HG03095 (cell line): Measurements from ENCODE around the gene SOCS7.

ENCODE experiments used
- ATAC-seq: cut with Tn5 transposase; IDR thresholded peaks from one replicate; pipeline ENCODE4 v1.9.1; 2021; ENCODE audit warnings: moderate library complexity; ENCODE audit not compliant: unreplicated experiment

The SOCS7 gene

GRCh38 chr17:38336838-38337237 lies 14.8 kb upstream of the SOCS7 start:
- ATAC-seq: no peak

GRCh38 chr17:38338053-38338452 lies 13.6 kb upstream of the SOCS7 start:
- ATAC-seq: no peak

DNA sequence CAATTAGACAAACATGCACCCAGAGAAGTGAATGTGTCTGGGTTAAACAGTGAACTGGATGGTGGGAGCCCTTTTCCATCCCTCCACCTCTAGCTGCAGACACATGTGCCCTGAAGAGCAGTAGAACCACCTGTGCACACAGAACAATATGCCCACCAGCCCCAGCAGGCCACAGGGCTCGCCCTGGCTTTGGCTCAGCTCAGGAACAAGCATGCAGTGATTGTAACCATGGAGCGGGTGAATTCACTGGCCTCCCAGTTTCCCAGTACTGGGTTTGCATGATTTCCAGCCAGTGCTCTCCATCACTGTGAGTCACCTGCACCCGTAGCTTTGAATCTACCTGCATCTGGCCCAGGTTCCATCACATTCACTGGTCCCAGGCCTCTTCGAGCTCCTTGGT lies 13.1 kb upstream of the SOCS7 start:
- no peak for ATAC-seq

- ATAC-seq: no peak
Observed at GRCh38 chr17:38339891-38340290, 11.8 kb upstream of the SOCS7 start.

- ATAC-seq: no peak
Observed at GRCh38 chr17:38341035-38341721, 10.5 kb upstream of the SOCS7 start.

DNA sequence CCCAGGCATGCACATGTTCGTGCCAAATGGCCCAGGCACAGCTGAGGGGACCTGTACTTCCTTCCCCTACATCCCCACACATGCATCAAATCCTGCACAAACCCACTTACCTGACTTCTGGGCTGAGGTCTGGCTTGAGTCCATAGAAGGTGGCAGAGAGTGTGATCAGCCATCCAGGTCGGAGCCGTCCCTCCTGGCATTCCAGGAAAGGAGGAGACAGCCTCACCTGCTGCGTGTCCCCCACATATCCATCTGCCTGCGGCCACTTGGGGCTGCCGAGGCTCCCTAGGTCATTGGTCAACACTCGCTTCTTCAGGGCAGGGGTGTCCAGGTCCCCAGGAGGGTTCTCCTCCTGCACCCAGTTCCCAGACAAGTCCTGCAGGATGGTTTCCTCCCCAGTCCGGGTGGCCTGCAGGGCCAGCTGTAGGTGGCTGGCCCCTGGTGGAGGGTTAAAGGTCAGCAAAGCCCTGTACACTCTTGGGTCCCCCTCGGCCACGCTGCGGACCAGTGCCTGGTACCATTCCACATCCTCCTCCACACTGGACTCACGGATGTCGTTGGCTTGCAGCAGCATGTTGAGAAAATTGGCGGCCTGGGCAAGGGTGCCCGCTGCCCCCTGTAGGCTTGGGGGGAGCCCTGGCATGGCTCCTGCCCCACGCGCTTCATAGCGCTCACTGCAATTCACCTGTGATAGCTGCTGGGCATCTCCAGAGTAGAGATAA lies 8.6 kb upstream of the SOCS7 start:
- ATAC-seq: no peak

DNA sequence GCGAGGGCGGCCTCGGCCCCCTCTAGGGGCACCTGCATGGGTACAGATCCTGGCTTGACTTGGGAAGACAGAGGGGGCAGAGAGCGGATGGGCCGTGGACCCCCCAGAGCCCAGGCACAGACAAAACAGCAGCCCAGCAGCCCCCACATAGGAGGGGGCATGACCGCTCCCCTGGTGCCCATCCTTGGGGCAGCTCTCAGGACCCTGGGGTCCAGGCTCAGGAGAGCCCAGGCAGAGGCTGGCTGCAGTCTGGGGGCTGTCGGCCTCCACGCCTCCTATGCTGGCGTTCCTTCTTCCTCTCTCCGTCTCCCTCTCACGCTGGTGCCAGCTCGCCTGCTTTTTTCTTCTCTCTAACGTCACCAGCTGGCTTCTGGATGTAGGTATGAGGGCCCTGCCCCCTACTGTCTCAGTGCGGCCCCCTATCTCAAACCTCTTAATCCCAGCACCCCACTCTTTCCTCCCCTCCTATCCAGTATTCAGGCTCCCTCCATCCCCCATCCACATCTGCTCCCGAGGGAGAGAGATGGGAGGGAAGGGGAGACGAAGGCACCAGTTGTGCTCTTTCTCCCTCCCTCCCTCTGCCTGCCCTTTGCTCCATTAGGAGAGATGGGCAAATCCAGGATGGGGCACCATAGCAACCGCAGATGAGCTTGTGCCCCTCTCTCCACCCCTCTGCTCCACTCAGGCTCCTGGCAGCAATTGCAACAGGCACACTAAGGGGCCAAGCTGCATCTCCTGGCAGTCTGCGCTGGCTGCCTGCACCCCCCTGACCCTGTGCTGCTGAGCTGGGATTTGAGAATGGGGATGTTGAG lies 7.8 kb upstream of the SOCS7 start, which contains the start of gene GPR179:
Gene GPR179 (minus strand): TSS at position 349 of the 812 bp plus-strand sequence. CDS start 167 bp downstream, at position 182.
- ATAC-seq: no peak

DNA sequence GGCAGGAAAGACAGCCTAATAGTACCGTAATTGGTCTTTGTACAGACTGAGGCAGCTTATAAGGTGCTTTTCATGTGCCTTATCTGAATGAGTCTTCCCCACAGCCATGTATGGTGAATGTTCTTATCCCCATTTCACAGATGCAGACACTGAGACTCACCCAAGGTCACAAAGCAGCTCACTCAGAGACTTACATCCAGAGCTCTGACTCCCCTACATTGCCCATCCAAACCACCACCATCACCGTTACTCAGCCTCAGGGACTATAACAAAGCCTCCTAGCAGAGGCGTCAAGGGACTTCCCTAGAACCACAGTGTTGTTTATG lies 7.3 kb upstream of the SOCS7 start:
- no peak for ATAC-seq

- no peak for ATAC-seq
Observed at GRCh38 chr17:38345743-38346142, 5.9 kb upstream of the SOCS7 start.

DNA sequence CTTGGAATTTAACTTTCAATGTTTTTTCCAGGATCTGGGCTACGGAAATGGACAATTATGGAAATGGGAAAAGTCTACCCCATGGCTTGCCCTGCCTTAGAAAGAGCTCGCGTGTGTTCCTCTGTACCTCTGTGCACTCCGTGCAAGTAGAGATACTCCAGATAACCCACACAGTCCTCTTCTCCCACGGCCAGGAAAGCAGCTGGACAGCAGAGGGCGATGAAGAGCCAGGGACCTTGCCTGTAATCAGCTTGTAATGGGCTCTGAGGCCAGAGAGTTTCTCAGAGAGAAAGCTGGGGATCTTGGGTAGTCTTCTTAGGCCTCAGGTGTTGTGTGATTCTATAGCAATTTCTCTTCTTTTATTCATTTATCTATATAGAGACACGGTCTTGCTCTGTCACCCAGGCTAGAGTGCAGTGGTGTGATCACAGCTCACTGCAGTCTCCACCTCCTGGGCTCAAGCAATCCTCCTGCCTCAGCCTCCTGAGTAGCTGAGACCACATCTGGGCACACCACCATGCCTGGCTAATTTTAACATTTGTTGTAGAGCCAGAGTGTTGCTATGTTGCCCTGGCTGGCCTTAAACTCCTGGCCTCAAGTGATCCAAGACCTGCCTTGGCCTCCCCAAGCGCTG lies 2.4 kb upstream of the SOCS7 start:
- no peak for ATAC-seq

DNA sequence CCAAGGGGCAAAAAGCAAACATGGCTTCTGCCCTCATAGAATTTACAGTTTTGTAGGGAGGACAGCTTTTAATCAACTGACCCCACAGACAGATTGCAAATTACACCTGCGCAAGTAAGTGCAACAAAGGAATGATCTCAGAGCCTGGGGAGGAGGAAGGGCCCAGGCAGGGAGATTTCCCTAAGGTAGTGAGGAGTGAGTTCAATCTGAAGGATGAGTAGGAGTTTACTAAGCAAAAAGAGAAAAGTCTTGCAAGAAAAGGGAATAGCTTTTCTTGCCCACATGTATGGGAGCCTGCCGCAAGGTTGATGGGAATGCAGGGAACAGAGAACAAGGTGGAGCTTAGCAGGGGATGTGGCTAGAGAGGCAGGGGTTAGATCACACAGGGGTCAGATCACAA lies 1.6 kb upstream of the SOCS7 start:
- ATAC-seq: no peak

DNA sequence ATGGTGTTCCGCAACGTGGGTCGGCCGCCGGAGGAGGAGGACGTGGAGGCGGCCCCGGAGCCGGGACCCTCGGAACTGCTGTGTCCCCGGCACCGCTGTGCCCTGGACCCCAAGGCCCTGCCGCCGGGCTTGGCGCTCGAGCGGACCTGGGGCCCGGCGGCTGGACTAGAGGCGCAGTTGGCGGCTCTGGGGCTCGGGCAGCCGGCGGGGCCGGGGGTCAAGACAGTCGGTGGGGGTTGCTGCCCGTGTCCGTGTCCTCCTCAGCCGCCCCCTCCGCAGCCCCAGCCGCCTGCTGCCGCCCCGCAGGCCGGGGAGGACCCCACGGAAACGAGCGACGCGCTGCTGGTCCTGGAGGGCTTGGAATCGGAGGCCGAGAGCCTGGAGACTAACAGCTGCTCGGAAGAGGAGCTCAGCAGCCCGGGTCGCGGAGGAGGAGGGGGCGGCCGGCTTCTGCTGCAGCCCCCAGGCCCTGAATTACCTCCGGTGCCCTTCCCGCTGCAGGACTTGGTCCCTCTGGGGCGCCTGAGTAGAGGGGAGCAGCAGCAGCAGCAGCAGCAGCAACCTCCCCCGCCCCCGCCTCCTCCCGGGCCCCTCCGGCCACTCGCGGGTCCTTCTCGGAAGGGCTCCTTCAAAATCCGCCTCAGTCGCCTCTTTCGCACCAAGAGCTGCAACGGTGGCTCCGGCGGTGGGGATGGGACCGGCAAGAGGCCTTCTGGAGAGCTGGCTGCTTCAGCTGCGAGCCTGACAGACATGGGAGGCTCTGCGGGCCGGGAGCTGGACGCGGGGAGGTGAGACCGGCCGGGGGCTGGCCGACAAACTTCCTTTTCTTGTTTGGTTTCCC lies 821 bp downstream of the SOCS7 start:
- ATAC-seq: no peak

GRCh38 chr17:38353086-38353604 lies 1.5 kb downstream of the SOCS7 start:
- no peak for ATAC-seq

DNA sequence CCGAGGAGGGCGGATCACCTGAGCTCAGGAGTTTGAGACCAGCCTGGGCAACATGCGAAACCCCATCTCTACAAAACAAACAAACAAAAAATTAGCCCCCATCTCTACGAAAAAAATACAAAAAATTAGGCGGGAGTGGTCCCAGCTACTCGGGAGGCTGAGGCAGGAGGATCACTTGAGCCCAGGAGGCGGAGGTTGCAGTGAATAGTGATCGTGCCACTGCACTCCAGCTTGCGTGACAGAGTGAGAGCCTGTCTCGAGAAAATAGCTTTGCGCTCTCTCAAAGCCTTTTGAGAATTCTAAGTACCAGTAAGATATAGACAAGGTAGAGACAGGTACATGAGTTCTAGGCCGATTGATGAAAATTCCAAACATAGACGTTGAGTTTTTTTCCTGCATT lies 2.0 kb downstream of the SOCS7 start:
- ATAC-seq: no peak

DNA sequence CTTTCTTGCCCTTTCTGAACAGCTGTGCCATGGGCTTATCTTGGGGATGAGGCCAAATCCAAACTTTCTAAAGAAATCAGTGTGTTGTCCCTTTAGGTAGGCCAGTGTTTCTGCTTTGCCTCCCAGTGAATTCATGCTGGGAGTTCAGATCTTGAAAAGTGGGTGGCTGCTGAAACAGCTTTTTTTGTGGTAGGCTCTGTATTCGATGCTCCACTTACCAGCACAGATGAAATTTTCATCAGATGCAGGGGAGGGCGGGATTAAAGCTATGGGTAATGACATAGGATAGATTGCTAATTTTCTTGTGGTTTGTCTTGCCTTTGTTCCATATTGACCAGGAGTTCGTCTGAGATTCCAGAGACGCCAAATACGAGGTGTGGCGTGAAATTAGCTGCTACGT lies 2.8 kb downstream of the SOCS7 start:
- no peak for ATAC-seq

DNA sequence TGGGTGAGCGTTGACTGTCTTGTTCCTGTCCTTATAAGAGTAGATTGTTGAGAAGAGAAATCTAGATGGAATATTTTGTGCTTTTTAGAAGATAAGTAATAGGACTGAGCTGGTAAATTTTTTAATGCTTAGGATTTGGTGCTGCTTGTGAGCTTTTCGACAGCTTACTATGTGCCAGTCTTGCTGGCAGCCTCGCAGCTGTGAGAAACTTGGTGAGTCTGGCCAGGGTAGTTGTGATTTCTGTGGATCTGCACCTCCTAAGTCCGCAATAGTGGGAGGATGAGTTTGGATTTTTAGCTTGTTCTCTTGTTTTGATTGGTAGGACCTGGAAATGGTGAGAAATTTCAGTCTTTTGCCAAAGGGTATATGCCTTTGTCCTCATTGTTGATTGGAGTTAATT lies 3.6 kb downstream of the SOCS7 start:
- ATAC-seq: no peak

- no peak for ATAC-seq
Observed at GRCh38 chr17:38357486-38358123, 6.0 kb downstream of the SOCS7 start.

- ATAC-seq: no peak
Observed at GRCh38 chr17:38358586-38359513, 7.2 kb downstream of the SOCS7 start.
